GM19240 (cell line): ENCODE results near the gene ANKMY1.

Source experiments
- DNase-seq: peaks from one replicate; pipeline ENCODE4 v3.0.0; 2011; ENCODE audit warnings: low spot score; ENCODE audit not compliant: insufficient read length

ANKMY1 gene

GRCh38 chr2:240460781-240461431 is 96.9 kb downstream of the ANKMY1 start:
- no peak for DNase-seq

DNA sequence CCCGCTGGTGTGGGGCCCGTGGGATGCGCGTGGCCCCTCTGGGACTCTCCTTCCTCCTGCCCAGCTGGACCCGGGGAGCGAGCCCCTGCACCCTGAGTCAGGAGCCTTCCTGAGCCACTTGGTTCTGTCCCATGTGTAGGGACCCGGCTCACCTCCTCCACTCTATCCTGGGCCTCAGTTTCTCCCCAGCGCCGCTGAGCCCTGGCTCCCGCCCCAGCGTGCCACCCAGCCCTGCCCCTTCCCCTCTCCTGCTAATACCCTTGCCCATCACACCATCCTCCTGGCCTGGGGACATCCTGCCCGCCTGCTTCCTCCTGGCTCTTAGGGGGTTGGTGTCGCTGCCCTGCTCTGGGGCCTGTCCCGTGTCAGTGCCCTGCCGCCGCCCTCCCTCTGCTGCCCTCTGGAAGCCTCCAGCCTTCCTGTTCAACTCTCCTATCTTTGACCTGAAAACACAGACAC is 97.5 kb downstream of the ANKMY1 start:
- DNase-seq: no peak

DNA sequence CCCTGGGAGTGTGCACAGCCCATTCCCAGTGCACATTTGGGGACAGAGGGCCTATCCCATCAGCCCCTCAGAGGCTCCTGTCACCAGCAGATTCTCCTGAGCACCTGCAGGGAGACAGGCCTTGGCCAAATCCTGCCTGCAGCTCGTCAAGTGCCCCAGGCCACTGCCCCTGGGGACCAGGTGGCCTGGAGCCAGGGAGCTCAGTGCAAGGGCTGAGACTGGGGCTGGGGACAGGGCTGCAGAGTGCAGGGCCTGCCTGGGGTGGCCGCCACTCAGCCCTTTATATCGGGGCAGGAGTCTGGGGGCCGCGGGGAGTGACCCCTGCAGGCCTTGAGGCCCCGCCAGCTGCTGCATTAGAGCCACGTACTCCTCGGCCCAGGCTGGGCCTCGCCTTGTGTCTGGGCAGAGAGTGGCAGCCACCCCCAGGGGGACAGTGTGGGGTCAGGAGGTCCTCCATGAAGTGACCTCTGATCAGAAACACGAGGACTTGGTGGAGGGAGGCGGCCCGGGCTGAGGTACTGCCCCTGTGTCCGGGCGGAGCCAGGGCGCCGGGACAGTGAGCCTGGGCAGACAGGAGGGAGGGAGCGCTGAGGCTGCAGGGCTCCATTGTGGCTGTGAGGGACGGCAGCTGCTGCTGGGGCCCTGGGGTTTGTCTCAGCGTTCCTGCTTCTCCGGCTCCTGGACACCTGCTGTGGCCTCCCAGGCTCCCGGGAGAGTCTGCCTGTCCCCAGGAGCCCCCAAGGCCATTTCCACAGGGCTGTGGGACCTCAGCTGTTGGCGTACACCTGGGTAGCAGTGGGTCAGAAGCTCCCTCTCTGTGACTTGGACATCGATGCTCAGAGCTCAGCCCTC is 98.2 kb downstream of the ANKMY1 start:
- DNase-seq: no peak

GRCh38 chr2:240458900-240459391 is 98.8 kb downstream of the ANKMY1 start:
- no peak for DNase-seq

DNA sequence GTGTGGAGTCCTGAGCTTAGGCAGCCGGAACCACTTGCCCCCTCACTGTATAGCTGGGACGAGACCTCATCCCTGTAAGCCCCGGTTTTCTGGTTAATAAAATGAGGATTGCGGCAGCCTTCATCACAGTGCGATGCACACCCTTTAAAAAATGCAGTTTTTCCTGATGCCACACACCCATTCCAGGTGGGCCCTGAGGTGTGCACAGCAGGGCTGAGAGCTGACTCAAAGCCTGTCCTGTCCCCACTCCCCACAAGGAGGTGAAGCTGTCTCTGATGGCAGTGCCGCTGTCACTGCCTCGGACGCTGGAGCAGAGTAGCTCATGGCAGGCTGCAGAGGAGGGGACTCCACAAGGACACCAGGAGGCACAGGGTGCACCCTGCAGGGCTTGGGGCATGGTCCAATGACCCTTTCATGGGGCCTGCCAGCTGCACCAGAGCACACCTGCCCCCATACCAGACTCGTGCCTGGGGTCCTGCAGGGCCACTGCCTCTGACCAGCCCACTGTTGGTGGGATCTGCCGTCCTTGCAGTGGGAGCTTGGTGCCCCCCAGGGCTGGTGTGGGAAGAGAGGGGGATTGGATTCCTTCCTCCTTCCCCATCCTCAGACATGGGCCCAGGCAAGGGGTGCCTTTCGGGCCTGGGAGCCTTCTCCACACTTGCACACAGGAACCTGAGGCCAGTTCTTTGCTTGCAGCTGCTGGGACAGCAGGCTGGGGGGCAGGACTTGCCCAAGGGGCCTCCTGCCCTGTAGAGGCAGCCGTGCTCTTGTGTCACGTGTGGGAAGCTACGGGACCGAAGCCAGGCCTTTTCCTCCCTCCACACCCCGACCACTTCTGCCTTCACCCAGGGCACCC is 99.5 kb downstream of the ANKMY1 start:
- DNase-seq: no peak

GRCh38 chr2:240457223-240458043 is 100.4 kb downstream of the ANKMY1 start:
- DNase-seq: no peak

GRCh38 chr2:240456447-240457222 is 101.2 kb downstream of the ANKMY1 start:
- no peak for DNase-seq

- DNase-seq: no peak
Measured at GRCh38 chr2:240455647-240456446, 101.9 kb downstream of the ANKMY1 start.

- no peak for DNase-seq
Measured at GRCh38 chr2:240455272-240455646, 102.5 kb downstream of the ANKMY1 start.

DNA sequence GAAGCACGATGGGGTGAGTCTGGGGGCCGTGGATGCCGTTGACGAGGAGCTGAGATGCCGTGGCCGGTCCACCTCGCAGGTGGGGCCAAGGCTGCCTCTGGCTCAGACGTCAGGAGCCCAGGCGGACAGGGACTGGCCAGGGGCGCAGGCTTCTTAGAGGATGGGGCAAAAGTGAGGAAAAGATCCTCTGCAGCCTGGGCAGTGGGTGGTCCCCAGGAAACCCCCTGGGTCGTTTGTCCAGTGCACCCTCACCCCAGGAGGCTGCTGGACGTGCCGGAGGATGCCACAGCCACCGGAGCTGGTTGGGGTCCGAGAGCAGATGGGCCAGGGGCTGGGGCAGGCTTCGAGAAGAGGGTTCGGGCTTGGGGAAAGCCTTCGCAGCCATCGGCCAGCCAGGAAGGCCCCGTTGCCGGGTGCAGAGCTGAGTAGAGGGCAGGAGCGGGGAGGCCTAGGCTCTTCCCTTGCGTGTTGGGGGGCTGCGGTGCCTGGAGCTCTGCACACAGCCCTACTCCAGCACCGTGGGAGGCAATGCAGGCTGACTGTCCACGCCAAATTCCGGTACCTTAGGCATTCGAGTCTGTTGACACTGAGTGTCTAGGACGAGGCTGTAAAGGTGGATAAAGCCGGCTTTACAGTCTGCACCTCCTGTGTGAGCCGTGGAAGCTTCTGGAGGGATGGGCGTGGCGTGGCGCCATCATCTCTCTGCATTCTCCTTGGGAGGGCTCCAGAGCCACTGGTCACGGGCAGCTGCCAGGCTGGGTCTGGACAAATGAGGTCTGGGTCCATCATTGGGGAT is 103.5 kb downstream of the ANKMY1 start:
- no peak for DNase-seq

- DNase-seq: no peak
Measured at GRCh38 chr2:240453461-240454105, 104.2 kb downstream of the ANKMY1 start.

GRCh38 chr2:240452462-240453256 is 105.1 kb downstream of the ANKMY1 start:
- DNase-seq: no peak

DNA sequence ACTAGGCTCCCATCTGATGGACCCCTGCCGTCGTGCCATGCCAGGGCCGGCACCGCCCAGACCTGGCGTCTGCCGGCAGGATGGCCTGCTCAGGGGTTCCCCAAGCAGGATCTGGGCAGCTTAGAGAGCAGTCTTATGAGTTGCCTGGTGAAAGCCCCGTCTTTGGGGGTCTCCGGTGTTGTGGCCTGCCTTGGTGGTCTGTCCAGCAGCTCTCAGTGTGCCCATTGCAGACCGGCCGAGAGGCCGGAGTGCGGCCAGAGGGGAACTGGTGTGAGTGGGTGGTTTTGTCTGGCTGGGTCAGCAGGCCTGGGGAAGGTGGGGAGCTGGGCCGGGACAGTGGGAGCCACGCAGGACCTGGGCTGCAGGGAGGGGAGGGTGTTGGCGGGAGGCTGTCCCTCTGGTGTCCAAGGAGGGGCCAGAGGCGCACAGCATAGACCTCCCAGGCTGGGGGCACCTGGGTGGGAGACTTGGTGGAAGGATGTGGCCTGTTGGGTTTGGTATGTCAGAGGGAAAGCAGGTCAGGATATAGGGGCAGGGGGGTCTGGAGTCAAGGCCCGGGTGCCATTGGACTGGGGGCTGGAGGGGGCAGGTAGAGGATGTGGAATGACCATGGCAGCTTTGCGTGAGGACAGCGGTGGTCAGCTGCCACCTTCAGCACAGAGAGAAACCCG is 105.9 kb downstream of the ANKMY1 start:
- DNase-seq: no peak

- no peak for DNase-seq
Measured at GRCh38 chr2:240451108-240451611, 106.6 kb downstream of the ANKMY1 start.

GRCh38 chr2:240450532-240451107 is 107.2 kb downstream of the ANKMY1 start:
- no peak for DNase-seq
